Neural progenitor cell (in vitro differentiated cells): ENCODE results near the gene SPEF2.

Experiments used
- EZH2 ChIP-seq: fragments of 200-600 bp; sonication (generic); IDR thresholded peaks from 2 replicates; pipeline ENCODE4 v1.6.1; 2017; ENCODE audit warnings: antibody characterized with exemption, mild to moderate bottlenecking, moderate library complexity
- TF ChIP-seq, protein P1 (sequence below): fragments of 200-600 bp; sonication (generic); IDR thresholded peaks from 2 replicates; pipeline ENCODE4 v1.5.1; 2017; ENCODE audit warnings: antibody characterized with exemption, mild to moderate bottlenecking

GRCh38 chr5:35842856-35843255, 225.2 kb downstream of the SPEF2 start:
- TF ChIP-seq, protein P1, sequence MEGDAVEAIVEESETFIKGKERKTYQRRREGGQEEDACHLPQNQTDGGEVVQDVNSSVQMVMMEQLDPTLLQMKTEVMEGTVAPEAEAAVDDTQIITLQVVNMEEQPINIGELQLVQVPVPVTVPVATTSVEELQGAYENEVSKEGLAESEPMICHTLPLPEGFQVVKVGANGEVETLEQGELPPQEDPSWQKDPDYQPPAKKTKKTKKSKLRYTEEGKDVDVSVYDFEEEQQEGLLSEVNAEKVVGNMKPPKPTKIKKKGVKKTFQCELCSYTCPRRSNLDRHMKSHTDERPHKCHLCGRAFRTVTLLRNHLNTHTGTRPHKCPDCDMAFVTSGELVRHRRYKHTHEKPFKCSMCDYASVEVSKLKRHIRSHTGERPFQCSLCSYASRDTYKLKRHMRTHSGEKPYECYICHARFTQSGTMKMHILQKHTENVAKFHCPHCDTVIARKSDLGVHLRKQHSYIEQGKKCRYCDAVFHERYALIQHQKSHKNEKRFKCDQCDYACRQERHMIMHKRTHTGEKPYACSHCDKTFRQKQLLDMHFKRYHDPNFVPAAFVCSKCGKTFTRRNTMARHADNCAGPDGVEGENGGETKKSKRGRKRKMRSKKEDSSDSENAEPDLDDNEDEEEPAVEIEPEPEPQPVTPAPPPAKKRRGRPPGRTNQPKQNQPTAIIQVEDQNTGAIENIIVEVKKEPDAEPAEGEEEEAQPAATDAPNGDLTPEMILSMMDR: no peak
- no peak for TF ChIP-seq EZH2
